ENCODE data around the gene PRPF40B. TPM values are rescaled to one million over a fixed set of nuclear protein-coding genes. Genes with fewer than 3 reads are reported as not detected.
A peak's percentile ranks its signal among the peaks of the same experiment; 100 is the strongest.

Gene PRPF40B
- total and polyA plus RNA-seq, 9 of the 15 experiments (the other 6 are each of a cell fraction or from before 2014, with no cell fraction given), result 0.55 to 10.6 (median 4.8) TPM

- H3K27ac ChIP-seq (ENCODE audit: extremely low read depth, low read depth, low read length), result no peak overlapping the region
- WGBS (ENCODE audit: insufficient coverage, low coverage, missing lambda C conversion rate), result 48% methylated on average over 4 of the region's 8 CpGs
- no peaks in the 10 kb centered on the region for H3K9me1 ChIP-seq (ENCODE audit: control insufficient read depth, insufficient read depth, low read length)
- H3K4me1 ChIP-seq (replicated peaks in 1 of 2; ENCODE audit: control insufficient read depth in 2 of 2, insufficient read depth in 2 of 2, low read length in 2 of 2), result peaks cover 0 to 8% of the 10 kb centered on the region in 2 experiments; a peak in 2 of 5 replicates
- intact Hi-C loops (cut with micrococcal nuclease) (no loop called here), in situ Hi-C loops (cut with MboI) (no loop called here)
- POLR2A ChIA-PET, result interaction anchor here (1.2 to 1.4 kb wide), 2 partner anchors 8 to 11 kb away, joined by 3 read pairs; no protein-coding TSS in a partner anchor
- H3K9me3 ChIP-seq (replicated peaks; ENCODE audit: control insufficient read depth, insufficient read depth, low read depth, low read length), result no peaks in the 10 kb centered on the region
- no peaks in the 10 kb centered on the region for H3K79me2 ChIP-seq (ENCODE audit: control insufficient read depth, insufficient read depth, low read length)
- peaks cover 2% of the 10 kb centered on the region; the same call in 1 of the 3 replicates for H3K36me3 ChIP-seq (ENCODE audit: control insufficient read depth, insufficient read depth, low read length)
- H3K27me3 ChIP-seq (ENCODE audit: control insufficient read depth in 2 of 2, insufficient read depth in 2 of 2, low read length in 2 of 2), result no peaks in the 10 kb centered on the region
- CTCF ChIA-PET (ENCODE audit: low intra/inter-chr PET ratio), result no interaction called here
- ATAC-seq (no peak), FAIRE-seq (no peak), DNase-seq (ENCODE audit: extremely low read depth in 1 of 4, low spot score in 3 of 4) (no peak)
- H2AFZ ChIP-seq (ENCODE audit: low read depth, low read length), result no peak overlapping the region
- TF ChIP-seq TAF9B (IDR thresholded peaks at IDR 0.05; ENCODE audit: partially characterized antibody) (no peak), ZNF79 (CRISPR knock-in tag; IDR thresholded peaks at IDR 0.05; ENCODE audit: low read depth) (no peak)
- H3K4me3 ChIP-seq, result no peak overlapping the region
- no peak overlapping the region for H3K4me2 ChIP-seq (ENCODE audit: insufficient read depth, low read length)
- BruUV-seq (replicated peaks), result no TSS peak
- H3K9ac ChIP-seq (ENCODE audit: insufficient read depth in 1 of 2, low read depth in 2 of 2, low read length in 2 of 2), result no peak overlapping the region; a peak in 1 of 4 replicates
- H4K20me1 ChIP-seq (replicated peaks; ENCODE audit: control insufficient read depth, insufficient read depth, low read length), result no peaks in the 10 kb centered on the region; the same call in 1 of the 2 replicates
Measured at GRCh38 chr12:49651855-49652254, 28.5 kb downstream of the PRPF40B start.

- Histone ChIP-seq H3K4me1 (replicated peaks in 1 of 2; ENCODE audit: control insufficient read depth in 2 of 2, insufficient read depth in 2 of 2, low read length in 2 of 2) (peaks cover 0 to 7% of the 10 kb centered on the region in 2 experiments; a peak in 2 of 5 replicates), H4K20me1 (replicated peaks; ENCODE audit: control insufficient read depth, insufficient read depth, low read length) (no peaks in the 10 kb centered on the region; the same call in 1 of the 2 replicates), H3K27ac (ENCODE audit: extremely low read depth, low read depth, low read length) (no peak overlapping the region), H3K36me3 (ENCODE audit: control insufficient read depth, insufficient read depth, low read length) (peaks cover 2% of the 10 kb centered on the region; the same call in 1 of the 3 replicates), H3K9ac (ENCODE audit: insufficient read depth in 1 of 2, low read depth in 2 of 2, low read length in 2 of 2) (peak overlapping the region in 1 of 2 experiments; percentile 14; a peak in 1 of 4 replicates), H2AFZ (ENCODE audit: low read depth, low read length) (no peak overlapping the region), H3K27me3 (ENCODE audit: control insufficient read depth in 2 of 2, insufficient read depth in 2 of 2, low read length in 2 of 2) (no peaks in the 10 kb centered on the region), H3K4me2 (ENCODE audit: insufficient read depth, low read length) (no peak overlapping the region), H3K4me3 (no peak overlapping the region), H3K79me2 (ENCODE audit: control insufficient read depth, insufficient read depth, low read length) (no peaks in the 10 kb centered on the region), H3K9me1 (ENCODE audit: control insufficient read depth, insufficient read depth, low read length) (no peaks in the 10 kb centered on the region), H3K9me3 (replicated peaks; ENCODE audit: control insufficient read depth, insufficient read depth, low read depth, low read length) (no peaks in the 10 kb centered on the region)
- DNase-seq (ENCODE audit: extremely low read depth in 1 of 4, low spot score in 3 of 4) (no peak), ATAC-seq (no peak), FAIRE-seq (no peak)
- ChIA-PET CTCF (ENCODE audit: low intra/inter-chr PET ratio) (no interaction called here), POLR2A (interaction anchor here (0.6 to 2.9 kb wide), 3 partner anchors 13 to 117 kb away, joined by 3 to 9 read pairs (median 3); partner anchors contain the start of gene TMBIM6)
- intact Hi-C loops (cut with micrococcal nuclease), result no loop called here
- no peak for TF ChIP-seq PHF8 (IDR thresholded peaks at IDR 0.05; ENCODE audit: borderline replicate concordance, low read length)
- no peak for TF ChIP-seq SMARCC2 (IDR thresholded peaks at IDR 0.05; ENCODE audit: low read depth)
- no peak for TF ChIP-seq NFIC (IDR thresholded peaks at IDR 0.05)
- TF ChIP-seq E2F5 (CRISPR knock-in tag; IDR thresholded peaks at IDR 0.05), result no peak
- TF ChIP-seq CHD1 (IDR thresholded peaks at IDR 0.05; ENCODE audit: low read length), result no peak
- 0 out of 2 replicates have a peak, but pooled peaks have one; percentile 9 for TF ChIP-seq SPI1 (IDR thresholded peaks at IDR 0.05; ENCODE audit: borderline replicate concordance, low read depth, low read length)
- TF ChIP-seq, protein P1, sequence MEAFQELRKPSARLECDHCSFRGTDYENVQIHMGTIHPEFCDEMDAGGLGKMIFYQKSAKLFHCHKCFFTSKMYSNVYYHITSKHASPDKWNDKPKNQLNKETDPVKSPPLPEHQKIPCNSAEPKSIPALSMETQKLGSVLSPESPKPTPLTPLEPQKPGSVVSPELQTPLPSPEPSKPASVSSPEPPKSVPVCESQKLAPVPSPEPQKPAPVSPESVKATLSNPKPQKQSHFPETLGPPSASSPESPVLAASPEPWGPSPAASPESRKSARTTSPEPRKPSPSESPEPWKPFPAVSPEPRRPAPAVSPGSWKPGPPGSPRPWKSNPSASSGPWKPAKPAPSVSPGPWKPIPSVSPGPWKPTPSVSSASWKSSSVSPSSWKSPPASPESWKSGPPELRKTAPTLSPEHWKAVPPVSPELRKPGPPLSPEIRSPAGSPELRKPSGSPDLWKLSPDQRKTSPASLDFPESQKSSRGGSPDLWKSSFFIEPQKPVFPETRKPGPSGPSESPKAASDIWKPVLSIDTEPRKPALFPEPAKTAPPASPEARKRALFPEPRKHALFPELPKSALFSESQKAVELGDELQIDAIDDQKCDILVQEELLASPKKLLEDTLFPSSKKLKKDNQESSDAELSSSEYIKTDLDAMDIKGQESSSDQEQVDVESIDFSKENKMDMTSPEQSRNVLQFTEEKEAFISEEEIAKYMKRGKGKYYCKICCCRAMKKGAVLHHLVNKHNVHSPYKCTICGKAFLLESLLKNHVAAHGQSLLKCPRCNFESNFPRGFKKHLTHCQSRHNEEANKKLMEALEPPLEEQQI (IDR thresholded peaks at IDR 0.05), result no peak
- in situ Hi-C loops (cut with MboI), result no loop called here
- 67% methylated on average over 4 of the region's 4 CpGs for WGBS (ENCODE audit: insufficient coverage, low coverage, missing lambda C conversion rate)
- BruUV-seq (replicated peaks), result no TSS peak
Measured at GRCh38 chr12:49652921-49653520, 29.7 kb downstream of the PRPF40B start.

Data from K562 (cell line).